Measurements from ENCODE around the gene FTO.

Gene FTO

DNA sequence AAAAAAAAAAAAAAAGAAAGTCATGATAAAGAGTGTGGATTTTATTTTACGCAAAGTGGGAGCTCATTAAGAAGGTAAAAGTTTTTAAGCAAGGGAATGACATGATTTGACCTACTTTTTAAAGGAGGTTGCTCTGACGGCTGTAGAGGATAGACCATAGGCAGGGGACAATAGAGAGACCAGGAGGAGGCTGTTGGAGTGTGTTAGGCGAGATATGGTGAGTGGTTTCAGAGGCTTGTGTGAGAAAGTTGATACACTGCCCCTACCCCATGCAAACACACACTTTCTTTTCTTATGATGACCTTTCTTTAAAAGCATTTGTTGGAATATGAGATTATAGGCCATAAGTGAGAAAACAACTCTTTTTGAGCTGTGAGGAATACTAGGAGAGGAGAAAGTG is 82.0 kb downstream of the FTO start:
- no peak for DNase-seq

DNA sequence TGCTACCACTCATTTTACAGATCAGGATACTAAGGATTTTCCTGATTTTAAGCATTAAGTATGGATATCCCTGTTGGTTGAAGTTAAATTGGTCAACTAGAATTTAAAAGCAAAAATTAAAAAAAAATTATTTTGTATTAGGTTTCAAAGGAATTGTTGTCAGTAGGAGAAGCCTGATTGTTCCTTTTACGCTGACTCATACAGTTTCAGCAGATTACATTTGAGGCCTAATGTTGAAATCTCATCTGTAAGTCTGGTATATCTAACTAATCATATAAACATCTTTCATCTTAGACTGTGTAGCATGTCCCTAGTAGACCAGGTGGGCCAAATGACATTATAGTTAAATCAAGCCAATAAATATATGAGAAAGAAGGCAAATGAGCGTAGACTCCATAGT is 83.5 kb downstream of the FTO start:
- no peak for DNase-seq

DNA sequence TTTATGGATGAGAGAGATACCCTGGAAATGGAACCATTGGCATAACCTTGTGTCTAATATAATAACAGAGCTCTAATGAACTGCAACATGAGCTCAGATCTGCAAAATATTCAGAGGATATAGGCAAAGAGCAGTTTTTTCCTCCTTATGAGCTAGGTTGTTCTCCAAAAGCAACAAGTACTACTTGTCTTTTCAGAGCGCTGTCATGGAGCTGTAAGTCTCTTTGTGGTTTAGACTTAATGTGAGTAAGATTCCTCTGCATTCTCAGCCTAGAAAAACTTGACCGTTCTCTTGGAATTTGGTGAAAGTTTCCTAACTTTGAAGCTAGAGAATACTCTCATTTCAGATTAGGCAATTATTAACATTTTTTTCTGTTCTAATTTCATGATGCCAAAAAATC is 85.2 kb downstream of the FTO start:
- no peak for DNase-seq

DNA sequence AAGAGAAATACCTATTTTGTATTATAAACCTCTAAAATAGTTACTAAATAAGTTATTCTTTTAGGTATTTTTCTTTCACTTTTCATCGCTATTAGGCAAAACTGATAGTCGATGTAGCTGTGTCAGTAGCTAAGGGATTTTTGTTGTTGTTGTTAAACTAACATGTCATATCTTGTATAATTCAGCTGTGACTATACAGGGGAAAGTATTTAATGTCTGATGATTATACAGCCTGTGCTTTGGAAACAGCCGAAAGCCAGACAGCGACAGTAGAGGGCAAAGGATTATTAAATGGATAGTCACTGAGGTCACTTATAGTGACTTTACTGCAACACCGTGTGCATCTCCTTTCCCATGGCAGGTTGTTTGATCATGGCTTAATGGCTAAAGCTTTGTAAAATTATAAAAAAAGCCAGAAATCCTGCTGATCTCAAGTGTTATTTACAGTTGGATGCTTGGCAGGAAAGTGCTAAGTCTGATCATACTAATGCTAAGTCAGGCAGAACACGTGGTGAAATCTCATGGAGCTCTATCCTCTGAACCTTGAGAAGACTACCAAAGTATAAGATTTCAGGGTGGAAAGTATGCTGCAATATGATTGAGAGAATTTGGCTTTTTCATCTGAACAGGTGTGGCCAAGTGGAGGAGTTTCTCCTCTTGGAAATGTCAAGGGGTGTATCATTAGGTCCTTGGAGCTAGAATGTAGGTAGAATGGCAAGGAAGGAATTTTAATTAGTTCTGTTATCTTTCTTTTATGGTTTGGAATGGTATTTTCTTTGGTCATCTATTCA is 88.4 kb downstream of the FTO start:
- DNase-seq, result no peak

DNA sequence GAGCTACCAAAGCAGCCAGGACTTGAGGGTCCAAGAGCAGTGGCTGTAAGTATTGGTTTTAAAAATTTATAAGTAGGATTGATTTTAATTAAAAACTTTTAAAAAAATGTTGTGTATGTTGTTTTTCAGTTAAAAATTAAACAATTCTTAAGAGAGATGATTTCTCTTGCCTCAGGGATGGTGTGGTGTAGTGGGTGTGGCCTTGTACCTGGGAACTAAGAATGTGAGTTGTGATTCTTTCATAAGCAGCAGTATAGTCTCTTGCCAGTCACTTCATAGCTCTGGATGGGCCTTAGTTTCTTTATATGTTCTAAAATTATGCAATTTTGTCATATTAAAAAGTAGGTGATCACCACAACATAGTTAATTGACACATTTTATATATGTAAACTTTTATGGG is 99.5 kb downstream of the FTO start:
- no peak for DNase-seq

DNA sequence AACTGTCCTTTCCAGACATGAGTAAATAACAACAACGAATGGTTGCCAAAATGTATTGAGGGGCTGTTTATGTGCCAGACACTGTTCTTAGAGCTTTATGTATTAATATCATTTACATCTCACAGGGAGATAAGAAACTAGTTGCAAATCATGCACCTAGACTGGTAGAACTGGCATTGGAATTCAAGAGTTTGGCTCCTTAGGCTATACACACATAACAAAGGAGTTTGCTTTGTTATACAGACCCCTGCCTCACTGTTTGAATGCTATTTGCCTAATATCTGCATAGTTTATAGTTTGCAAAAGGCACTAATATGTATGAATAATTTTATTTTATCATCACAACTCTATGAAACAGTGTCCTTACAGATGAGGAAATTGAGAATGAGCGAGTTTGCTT is 100.0 kb downstream of the FTO start:
- DNase-seq, result no peak

DNA sequence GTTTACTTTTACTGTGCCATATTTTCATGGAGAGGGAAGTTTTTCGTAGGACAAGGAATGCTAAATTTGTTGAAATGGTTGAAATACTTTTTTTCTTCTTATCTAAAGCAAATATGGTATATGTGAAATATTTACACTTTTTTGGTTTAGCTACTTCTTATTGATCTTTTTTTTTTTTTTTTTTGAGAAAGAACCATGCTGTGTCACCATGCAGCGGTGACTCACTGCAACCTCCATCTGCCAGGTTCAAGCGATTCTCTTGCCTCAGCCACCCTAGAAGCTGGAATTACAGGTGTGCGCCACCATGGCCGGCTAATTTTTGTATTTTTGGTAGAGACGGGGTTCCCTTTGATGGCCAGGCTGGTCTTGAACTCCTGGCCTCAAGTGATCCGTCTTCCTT is 100.5 kb downstream of the FTO start:
- no peak for DNase-seq

DNA sequence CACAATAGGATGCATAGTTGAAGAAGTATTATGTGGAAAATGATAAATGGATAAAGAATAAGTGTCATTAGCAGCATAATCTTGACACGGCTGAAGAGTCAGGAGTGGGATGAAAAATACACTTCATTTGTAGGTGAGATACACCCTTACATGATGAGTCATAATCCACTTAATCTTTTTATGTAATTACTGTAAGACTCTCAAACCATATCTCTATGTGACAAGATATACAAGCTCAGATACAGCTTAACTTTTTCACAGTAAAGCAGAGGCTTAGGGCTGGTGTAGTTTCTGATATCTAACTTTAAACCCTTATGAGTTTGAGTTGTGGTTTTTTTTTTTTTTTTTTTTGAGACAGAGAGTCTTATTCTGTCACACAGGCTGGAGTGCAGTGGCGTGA is 101.2 kb downstream of the FTO start:
- no peak for DNase-seq

DNA sequence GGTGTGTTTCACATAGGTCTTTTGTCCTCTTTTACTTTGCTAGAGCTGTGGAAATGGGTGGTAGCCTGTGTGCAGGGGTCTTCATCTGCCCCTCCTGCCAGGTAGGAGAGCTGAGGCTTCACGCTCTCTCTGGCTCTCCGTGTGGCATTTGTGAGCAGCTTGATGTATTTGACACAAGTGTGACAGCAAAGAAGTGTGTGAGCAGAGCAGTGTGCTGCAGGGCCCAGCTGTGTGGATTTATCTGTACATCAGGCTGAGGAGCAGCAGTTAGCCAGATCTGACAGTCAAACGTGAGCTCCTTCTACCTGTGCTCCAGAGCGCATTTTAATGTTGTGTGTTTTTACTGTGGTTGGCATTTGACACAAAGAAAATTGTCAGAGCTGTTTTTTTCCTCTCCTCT is 101.8 kb downstream of the FTO start:
- no peak for DNase-seq

DNA sequence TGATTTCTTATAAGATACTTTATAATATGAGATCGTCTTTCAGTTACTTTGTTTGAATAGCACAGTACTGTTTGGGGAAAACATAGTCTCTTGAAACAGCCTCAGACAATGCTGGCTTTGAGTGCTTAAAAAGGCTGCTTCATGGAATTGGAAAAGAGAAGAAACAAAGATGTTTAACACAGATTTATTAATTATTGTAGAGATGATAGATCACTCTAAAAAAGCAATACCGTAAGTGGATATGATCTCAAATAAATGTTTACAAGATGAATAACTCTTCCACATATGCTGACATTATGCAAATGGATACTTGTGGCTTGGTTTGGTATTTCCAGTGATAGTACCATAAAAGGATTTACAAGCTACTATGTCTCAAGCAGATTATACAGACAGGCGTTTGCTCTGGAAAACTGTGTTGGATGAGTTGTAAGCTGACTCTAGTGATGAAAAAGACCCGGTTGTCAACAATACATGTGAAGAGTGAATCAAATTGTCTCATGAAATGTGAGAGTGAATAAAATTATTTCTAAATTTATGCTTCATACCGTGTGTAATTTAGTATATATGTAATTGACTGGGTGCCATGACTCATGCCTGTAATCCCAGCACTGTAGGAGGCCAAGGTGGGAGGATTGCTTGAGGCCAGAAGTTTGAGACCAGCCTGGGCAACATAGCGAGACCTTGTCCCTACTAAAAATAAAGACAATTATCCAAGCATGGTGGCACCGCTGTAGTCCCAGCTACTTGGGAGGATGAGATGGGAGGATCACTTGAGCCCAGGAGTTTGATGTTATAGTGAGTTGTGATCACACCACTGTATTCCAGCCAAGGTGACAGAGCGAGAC is 105.4 kb downstream of the FTO start:
- DNase-seq, result no peak

DNA sequence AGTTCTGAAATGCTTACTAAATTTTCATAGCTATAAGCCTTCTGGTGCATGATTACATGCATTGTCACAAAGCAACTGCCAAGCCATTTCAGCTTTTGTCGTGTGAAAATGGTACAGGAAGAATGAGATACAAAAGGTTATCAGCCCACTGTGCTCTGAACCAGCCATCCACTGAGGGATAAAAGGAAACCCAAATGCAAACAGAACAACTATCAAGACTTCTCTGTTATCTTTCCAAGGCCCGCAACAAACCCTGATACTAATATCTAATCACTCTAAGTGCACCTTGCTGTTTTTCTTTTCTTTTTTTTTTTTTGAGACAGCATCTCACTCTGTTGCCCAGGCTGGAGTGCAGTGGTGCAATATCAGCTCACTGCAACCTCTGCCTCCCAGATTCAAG is 109.0 kb downstream of the FTO start:
- no peak for DNase-seq

DNA sequence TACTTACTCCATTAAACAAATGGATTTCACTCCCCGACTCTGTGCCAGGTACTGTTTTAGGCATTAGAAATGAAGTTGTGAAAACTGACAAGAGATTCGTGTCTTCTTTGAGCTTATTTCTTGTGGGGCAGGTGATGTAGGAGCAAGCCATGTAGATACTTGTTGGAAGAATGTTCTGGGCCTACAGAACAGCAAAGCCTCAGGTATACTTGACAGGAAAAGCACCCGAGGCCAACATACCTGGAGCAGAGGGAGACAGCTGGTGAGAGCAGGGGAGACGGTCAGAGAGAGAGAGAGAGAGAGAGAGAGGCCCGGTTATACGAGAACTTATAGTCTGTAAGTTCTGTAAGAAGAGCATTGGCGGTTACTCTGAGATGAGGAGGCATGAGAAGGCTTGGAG is 110.8 kb downstream of the FTO start:
- no peak for DNase-seq

DNA sequence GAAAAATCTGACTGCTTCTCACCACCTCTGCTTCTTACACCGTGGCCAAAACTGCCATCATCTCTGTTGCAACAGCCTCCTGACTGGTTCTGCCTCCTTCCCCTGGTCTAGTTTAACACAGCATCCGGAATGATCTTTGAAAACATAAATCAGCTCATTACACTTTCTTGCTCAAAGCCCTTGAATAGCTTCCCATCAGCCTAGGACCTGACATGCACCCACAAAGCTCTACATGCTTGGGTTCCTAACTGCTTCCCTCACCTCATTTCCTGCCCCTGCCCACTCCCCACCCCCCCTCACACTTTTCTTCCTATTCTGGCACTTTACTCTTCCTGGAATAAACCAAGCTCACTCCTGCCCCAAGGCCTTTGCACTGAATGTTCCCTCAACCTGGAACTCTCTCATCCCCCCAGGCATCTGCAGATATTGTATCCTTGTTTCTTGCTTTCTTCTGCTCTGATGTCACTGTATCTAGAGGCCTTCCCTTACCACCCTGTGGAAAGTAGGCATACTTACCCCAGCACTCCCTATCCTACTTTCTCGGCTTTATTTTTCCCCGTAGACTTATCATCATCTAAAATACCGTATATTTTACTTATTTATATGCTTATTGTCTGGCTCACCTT is 112.4 kb downstream of the FTO start:
- no peak for DNase-seq

DNA sequence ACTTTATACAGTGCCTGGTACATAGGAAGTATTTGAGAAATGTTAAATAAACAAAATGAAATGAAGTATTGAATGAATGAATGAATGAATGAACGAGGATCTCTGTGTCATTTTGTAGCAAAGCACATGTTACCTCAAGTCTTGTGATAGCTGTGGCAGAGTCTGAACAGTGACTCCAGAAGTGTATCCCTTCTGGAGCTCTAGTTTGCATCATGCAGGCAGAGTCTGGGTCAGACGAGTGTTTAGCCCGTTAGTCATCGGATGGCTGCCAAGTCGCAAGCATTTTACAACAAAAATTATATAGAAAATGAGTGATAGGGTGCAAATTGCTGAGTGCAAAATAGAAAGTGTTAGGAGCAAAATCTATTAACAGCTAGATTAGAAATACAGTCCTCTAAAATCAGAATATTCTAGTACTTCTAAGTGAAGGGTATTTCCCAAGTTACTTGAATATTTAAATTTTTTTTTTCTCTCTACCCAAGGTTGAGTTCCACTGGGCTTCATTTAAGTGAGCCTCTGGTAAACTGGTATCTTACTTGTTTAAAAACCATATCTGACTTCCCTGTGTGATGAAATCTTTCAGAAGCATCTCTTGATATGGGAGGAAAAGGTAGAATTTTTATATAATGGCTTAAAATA is 113.3 kb downstream of the FTO start:
- DNase-seq, result no peak

DNA sequence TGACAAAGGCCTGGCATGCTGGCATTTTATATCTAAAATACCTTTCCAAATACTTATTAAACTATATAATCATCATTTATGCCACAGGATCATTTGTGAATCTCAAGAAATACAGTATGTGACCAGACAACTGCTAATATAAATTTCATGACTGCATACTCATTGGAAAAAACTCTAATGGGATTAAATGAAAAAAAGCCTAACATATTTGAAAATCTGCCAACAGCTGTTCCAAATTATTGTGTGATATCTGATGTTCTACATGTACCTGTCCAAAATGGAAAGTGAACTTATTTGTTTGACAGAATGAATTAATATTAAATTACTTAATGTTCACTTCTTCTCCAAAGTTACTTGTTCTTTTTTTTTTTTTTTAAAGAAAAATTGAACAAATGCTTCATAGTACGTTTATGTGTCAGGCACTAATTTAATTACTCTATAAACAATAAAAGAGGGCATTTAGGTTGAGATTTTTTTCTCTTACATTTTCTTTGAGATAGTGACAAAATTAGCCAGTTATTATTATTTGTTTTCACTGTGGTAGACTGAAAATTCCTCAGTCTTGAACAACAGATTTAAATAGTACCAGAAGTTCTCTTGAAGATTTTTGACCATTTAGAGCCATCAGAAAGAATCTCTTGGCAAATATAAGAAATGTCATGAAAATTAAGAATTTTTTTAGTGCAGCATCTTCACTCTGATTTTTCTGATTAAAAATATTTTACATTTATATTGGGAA is 114.0 kb downstream of the FTO start:
- no peak for DNase-seq

DNA sequence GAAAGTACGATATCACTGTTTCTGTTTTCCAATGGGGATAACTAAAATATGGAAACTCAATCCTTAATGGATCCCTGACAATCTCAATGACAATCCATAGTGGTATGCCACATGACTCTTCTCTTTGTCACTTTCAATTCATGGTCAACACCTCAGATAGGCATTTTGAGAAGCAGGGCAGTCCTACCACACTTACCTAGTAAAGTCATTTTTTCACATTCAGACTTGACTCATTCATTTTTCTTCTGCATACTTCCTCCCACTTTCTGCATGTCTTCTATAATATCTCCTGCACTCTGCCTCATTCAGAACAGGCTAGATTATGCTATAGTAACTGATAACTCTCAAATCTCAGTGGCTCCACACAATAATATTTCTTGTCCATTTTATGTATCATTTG is 117.5 kb downstream of the FTO start:
- no peak for DNase-seq

DNA sequence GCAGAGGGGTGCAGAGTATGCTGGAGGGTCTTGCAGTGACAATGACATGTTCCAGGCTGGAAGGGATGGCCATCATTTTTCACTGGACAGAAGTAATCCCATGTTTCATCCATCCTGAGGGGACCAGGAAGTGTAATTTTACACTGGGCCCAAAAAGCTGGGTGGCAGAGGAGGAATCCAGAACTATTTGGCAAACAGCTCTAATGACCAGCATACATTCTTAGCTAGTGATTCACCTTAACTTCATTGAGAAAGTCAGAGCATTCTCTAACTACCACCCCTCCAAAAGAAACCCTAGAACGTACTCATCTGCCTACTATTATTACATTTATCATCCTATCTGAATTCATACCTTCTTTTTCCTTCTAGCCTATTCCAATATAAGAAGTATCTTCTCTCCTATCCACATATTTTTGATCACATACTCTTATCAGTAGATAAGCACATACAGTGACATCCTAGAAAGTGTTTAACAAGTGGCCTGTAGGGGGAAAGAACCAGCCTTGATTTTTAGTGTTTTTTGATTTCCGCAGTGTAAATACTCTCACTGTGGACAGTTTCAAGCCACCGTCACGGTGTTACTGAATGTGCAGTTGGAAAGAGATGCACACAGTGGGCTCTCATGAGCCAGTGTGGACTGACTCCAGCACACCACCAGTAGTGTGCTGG is 118.1 kb downstream of the FTO start:
- no peak for DNase-seq

DNA sequence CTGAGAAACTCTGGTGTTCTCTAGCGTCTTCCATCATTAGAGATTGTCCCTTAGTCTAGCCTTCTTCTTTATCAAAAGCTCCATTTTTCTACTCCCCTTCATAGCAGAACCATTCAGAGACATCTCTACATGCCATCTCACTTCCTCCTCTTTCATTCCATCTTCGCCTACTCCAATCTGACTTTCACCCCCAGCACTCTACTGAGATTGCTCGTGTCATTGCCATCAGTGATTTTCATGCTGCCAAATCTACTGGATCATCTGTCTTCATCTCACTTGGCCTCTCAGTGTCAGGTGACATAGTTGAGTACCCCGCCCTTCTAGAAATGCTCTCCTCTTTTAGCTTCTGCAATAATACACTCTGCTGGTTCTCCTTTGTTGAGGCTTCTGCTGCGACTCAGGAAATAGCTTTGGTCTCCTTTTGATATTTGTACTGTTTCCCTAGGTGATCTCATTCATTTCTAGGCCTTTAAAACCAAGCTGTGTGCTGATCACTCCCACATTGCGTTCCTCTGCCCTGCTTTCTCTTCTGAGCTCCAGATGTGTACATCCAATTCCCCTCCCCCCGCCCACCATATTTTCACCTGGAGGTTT is 119.1 kb downstream of the FTO start:
- no peak for DNase-seq

DNA sequence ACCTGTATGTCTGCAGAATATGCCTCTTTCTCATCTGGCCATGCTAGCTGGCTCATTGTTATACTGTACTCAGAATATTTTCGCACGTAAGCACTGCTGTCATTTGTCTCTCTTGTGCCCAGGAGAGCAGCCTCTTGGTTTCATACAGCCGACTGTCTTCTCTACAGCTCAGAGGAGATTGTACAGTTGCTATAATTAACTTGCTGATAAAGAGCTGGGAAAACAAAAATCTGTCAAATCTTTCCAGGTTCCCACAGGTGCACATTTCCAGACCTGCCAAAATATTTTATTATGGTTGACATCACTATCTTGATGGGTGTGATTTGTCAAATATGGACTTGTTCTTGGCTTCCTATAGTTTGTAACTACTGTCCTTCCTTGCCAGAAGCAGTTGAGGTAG is 122.7 kb downstream of the FTO start:
- no peak for DNase-seq

DNA sequence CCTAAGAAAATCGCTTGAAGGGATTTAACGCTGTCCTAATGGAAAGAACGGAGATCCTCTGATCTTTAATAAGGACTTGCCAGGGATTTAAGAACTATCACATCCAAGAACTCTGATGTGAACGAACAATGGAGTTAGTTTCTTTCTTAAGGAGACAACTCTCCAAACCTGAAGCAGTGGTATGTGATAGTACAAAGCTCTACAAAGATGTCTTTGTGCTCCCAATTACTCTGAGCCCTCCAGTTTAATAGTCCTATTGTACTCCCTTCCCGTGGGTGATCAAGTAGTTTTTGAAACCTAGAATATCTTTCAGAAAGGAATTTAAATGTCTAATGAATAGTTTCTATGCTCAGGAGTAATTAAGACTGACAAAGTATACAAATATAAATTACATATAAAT is 123.8 kb downstream of the FTO start:
- DNase-seq, result no peak

DNA sequence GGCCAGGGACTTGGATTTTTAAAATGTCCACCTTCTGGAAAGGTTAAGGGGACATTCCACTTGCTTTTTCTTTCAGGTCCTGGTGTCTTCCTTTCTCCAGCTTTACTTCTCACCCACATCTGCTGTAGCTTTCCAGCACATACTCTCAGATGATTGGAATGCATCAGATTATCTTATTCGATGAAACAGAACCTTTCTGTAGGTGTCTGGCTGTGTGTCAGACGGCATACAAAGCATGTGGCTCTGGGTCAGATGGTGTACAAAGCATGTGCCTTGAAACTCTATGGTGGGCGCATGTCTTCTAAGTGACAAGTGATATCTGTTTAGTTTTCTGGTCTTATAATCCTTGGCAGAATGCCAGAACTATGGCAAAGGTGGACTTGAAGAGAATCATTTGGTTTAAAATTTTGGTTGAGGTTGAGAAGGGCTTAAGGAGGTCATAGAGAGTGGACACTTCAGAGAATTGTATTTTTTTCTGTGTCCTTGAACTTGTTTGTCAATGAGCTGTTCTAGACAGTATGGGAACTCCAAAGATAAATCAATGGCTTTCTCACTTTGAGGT is 125.3 kb downstream of the FTO start:
- no peak for DNase-seq
